RPMI8226 (cell line): ENCODE measurements around the gene SMG9.
"Not testable (repeated sequence)": the region's sequence is repeated elsewhere in the genome, so short reads cannot be mapped to it uniquely, and the experiment has no call there.

Experiments used
- DNase-seq: peaks from one replicate; pipeline ENCODE4 v3.0.0-alpha.2; 2015

SMG9 gene

GRCh38 chr19:43779147-43779819, 24.5 kb upstream of the SMG9 start:
- DNase-seq = peak; percentile 19

DNA sequence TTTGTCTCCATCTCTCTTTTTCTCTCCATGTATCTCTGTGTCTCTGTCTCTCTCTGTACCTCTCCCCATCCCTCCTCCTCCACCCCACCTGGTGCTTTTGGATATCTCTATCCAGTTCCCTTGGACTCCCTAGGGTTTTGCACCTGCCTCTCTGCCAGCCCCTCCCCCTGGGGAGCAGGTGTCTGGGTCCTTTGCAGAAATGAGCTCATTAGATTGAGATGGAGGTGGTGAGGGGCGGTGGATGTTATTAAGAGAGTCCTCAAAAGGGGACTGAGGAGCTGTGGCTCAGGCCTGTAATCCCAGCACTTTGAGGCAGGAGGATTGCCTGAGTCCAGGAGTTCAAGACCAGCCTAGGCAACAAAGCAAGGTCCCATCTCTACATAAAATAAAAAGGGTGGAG, 23.9 kb upstream of the SMG9 start:
- DNase-seq = peak; percentile 64

- peak; percentile 78 for DNase-seq
Measured at GRCh38 chr19:43777163-43777695, 22.5 kb upstream of the SMG9 start.

GRCh38 chr19:43776286-43776685, 21.5 kb upstream of the SMG9 start:
- no peak for DNase-seq

DNA sequence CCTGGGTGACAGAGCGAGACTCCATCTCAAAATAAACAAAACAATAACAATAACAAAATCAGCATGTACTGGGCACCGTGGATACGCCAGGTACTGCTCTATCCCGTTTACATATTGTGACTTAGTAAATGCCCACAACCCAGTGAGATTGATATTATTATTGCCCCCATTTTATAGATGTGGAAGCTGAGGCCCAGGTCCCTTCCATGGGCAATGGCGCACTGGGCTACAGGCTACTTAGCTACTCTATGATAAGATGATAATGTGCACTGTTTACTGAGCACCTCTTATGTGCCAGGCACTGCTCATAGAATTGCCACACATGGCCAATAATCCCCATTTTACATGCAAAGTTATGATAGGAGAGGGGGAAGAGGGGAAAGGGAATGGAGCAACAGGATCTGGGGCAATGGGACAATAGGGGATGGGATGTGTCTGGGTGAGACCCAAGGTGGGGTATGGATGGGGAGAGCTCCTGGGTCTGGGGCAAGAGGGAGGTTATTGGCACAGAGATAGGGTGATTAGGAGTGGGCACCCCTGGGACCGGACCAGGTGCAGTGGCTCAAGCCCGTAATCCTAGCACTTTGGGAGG, 20.6 kb upstream of the SMG9 start:
- no peak for DNase-seq

DNA sequence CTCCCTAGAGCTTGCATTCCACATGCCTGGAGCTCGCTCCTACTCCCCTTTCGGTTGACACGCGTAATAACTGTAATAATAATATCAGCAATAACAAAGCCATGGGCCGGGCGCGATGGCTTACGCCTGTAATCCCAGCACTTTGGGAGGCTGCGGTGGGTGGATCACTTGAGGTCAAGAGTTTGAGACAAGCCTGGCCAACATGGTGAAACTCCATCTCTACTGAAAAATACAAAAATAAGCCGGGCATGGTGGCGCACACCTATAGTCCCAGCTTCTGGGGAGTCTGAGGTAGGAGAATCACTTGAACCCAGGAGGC, 20.1 kb upstream of the SMG9 start:
- not testable (repeated sequence) for DNase-seq

DNA sequence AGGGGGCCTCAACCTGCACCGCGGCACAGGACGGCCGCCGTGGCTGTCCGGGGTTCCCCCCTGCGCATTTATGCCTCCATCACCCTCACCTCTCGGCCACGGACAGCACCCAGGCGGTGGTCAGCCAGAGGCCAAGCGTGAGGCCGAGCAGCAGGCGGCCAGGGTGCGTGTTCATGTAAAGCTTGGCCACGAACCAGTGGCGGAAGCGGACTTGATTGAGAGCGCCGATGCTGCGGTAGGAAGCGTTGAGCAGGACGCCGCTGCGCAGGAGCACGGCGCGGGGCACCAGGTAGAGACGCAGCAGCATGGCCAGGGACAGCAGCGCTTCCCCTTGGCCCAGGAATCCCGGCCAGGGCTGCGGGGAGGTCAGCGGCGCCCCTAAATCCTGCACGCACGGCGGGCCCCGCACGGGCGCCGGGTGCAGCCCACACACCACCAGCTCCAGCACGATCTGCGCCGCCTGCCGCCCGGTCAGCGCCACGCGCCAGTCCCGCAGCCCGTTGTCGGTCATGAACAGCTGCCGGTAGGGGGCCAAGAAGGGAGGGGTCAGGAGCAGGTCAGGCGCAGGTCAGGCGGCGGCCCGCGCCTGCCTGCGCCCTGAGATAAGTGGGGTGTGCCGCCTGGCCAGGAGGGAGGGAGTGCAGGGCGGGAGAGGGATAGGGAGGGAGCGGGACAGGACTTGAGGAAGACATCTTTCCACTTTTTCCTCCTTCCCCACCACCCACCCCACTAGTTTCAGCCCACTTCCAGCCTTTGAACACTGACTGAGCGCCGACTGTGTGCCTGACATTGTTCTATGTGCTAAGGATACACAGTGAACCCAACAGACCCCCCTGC, 19.6 kb upstream of the SMG9 start:
- DNase-seq = no peak

- DNase-seq = no peak
Measured at GRCh38 chr19:43773725-43774102, 19.0 kb upstream of the SMG9 start.

DNA sequence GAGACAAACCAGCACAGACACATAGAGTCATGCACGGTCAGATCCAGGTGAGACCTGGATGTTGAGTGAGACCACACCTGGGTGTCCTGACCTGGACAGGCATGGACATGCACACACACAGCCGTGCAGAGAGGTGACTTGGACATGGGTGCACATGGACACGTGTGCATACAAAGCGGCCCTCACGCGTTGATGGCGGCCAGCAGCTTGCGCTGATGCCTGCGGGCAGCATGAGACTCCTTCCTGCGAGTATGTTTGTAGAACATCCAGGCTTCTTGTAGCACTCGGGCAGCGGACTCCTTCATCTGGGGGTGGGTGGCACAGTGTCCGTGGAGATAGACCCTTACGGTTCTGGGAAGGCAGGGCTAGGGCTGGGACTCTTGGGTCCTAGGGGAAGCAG, 14.5 kb upstream of the SMG9 start:
- DNase-seq = no peak

- DNase-seq = no peak
Measured at GRCh38 chr19:43768273-43769050, 13.7 kb upstream of the SMG9 start.

- DNase-seq = no peak
Measured at GRCh38 chr19:43767818-43768217, 13.1 kb upstream of the SMG9 start.

GRCh38 chr19:43767316-43767715, 12.6 kb upstream of the SMG9 start:
- DNase-seq = no peak

- no peak for DNase-seq
Measured at GRCh38 chr19:43766755-43767043, 11.9 kb upstream of the SMG9 start.

- DNase-seq = peak; percentile 52
Measured at GRCh38 chr19:43765109-43765876, 10.5 kb upstream of the SMG9 start.

- DNase-seq = not testable (repeated sequence)
Measured at GRCh38 chr19:43764684-43765083, 9.9 kb upstream of the SMG9 start.

- no peak for DNase-seq
Measured at GRCh38 chr19:43763473-43763939, 8.7 kb upstream of the SMG9 start.

DNA sequence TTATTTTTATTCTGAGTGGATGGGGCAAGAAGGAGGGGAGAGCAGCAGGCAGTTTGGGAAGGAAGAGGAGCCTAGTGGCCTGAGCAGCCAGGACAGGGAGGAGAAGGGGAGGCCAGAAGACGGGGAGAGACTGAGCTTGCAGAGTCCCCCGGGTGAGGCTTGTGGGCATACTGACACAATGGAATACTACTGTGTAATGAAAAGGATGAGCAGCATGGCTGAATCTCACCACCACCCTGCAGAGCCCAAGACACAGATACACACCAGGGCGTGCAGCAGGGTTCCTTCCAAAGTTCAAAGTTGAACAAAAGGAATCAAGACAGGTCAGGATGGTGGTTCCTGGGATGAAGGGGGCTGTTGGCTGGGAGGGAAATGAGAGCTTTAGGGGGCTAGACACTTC, 8.1 kb upstream of the SMG9 start:
- DNase-seq = no peak

DNA sequence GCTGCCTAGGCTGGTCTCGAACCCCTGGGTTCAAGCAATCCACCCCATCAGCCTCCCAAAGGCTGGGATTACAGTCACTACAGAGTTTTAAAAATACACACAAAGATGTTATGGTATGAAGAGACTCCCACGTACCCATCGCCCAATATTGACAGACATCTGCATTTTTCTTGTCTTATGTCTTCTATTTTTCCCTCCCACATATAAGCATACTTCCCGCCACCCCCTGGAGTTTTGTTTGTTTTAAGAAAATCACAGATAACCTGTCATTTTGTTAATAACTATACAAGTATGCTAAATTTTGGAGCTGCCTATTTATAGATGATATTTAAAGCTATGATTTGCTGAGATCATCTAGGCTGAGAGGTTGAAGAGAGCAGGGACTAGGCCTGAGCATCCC, 6.2 kb upstream of the SMG9 start:
- no peak for DNase-seq

DNA sequence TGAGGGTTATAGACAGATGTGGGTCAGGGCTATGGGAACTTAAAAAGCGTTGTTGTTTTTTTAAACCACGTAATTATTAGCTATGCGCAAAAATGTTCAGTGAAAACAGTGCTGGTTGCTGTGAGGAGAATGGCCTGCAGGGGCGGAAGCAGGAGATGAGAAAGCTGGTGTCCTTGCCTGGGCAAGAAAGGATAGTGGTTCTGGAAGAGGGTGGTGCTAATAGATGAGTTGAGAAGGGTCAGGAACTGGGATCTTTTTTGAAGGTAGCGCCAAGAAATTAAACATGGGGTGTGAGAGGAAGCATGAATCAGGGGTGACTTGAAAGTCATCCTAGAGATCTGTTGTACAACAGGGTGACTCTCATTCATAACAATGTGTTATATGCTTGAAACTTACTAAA, 4.8 kb upstream of the SMG9 start:
- DNase-seq = no peak

DNA sequence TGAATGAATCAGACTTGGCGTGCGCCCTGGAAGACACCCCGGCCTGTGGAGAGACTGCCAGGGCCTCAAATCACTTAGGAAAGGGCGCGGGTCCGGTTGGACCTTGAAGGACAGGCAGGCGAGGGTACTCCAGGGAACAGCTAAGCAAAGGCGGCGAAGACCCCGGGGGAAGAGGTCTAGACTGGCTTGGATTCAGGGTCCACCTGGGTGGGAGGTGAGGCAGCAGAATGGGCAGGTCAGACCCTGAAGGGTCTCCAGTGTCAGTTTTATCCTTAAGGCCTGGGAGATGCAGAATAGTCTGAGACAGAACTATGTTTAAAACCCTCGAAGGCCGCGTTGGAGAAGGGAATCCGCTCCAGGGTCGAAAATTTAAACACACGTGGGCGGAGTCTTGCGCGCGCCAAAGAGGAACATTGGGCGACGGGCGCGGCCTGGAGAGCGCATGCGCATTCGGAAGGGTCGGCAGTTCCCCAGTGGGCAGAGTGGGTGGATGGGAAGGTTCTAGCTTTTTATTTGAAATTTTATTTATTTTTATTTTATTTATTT, 567 bp upstream of the SMG9 start:
- DNase-seq = peak; percentile 83

DNA sequence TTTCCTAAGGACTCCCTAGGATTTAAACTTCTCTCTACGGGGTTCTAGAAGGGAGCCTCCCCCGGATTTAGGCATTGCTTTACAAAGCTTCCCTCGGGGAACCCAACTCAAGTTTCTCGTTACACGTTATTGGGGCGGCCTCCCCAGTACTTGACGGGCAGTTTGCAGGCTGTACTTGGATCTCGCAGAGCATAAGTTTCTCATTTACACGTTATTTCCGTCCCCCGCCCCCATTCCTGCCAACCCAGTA, 584 bp downstream of the SMG9 start:
- DNase-seq = no peak

- DNase-seq = no peak
Measured at GRCh38 chr19:43752287-43752875, 2.4 kb downstream of the SMG9 start.
